ENCODE data around the gene CDK4.
A peak's percentile ranks its signal among the peaks of the same experiment; 100 is the strongest.

The CDK4 gene

DNA sequence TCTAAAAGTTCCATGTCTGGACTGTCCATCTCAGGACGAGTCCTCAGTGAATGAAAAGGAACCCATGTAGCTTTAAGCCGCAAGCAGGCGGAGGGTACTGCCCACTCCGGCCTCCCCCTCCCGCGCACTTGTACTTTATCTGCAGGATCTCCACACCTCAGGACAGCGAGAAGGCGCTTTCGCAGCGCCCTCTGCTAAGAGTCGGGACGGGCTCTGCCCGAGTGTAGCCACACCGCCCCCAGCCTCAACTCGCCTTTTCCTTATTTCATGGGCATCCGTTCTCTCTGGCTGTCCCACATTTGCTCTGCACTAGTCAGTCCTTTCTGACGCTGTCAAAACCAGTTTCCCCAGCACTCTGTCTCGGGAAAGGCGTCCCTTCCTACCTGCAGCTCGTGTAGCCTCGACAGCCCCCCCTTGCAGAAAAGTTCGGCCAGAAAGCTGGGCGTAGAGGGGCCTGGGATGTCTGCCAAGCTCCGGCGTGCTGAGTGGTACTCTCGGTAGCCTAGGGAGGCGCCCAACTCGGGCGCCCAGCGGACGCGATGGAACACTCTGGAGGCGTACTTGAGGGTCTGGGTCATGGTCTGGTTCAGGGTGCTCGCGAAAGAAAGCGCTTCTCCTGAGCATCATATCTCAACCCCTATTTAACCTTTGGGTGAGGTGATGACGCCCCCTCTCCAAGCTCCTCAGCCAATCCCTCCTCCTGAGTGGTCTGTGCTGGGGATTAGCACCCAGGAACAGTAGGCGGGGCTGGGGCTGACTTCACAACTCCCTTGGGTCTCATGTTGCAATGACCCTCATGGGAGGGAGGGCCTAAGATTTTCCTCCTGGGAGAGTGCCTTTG lies 14.6 kb upstream of the CDK4 start, which contains the start of gene CYP27B1:
CYP27B1 (minus strand) TSS at position 615 of the 841 bp plus-strand sequence; CDS start at position 578, 37 bp downstream.
- TF ChIP-seq, protein P1, sequence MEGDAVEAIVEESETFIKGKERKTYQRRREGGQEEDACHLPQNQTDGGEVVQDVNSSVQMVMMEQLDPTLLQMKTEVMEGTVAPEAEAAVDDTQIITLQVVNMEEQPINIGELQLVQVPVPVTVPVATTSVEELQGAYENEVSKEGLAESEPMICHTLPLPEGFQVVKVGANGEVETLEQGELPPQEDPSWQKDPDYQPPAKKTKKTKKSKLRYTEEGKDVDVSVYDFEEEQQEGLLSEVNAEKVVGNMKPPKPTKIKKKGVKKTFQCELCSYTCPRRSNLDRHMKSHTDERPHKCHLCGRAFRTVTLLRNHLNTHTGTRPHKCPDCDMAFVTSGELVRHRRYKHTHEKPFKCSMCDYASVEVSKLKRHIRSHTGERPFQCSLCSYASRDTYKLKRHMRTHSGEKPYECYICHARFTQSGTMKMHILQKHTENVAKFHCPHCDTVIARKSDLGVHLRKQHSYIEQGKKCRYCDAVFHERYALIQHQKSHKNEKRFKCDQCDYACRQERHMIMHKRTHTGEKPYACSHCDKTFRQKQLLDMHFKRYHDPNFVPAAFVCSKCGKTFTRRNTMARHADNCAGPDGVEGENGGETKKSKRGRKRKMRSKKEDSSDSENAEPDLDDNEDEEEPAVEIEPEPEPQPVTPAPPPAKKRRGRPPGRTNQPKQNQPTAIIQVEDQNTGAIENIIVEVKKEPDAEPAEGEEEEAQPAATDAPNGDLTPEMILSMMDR (IDR thresholded peaks at IDR 0.05; ENCODE audit: borderline replicate concordance, insufficient read depth, low read depth, low read length), result no peak
- H3K4me3 ChIP-seq (ENCODE audit: low read depth, low read length), result no peak within 1 kb of the TSS

- TF ChIP-seq, protein P1 (IDR thresholded peaks at IDR 0.05; ENCODE audit: borderline replicate concordance, insufficient read depth, low read depth, low read length), result no peak
- H3K4me3 ChIP-seq (ENCODE audit: low read depth, low read length), result no peak overlapping the region
Measured at GRCh38 chr12:57765698-57766463, 13.8 kb upstream of the CDK4 start.

GRCh38 chr12:57765003-57765697 lies 13.0 kb upstream of the CDK4 start:
- TF ChIP-seq, protein P1 (IDR thresholded peaks at IDR 0.05; ENCODE audit: borderline replicate concordance, insufficient read depth, low read depth, low read length), result peak; percentile 54
- peak overlapping the region; percentile 47 for H3K4me3 ChIP-seq (ENCODE audit: low read depth, low read length)

GRCh38 chr12:57764662-57765002 lies 12.5 kb upstream of the CDK4 start:
- peak overlapping the region; percentile 11 for H3K4me3 ChIP-seq (ENCODE audit: low read depth, low read length)
- TF ChIP-seq, protein P1 (IDR thresholded peaks at IDR 0.05; ENCODE audit: borderline replicate concordance, insufficient read depth, low read depth, low read length), result no peak

DNA sequence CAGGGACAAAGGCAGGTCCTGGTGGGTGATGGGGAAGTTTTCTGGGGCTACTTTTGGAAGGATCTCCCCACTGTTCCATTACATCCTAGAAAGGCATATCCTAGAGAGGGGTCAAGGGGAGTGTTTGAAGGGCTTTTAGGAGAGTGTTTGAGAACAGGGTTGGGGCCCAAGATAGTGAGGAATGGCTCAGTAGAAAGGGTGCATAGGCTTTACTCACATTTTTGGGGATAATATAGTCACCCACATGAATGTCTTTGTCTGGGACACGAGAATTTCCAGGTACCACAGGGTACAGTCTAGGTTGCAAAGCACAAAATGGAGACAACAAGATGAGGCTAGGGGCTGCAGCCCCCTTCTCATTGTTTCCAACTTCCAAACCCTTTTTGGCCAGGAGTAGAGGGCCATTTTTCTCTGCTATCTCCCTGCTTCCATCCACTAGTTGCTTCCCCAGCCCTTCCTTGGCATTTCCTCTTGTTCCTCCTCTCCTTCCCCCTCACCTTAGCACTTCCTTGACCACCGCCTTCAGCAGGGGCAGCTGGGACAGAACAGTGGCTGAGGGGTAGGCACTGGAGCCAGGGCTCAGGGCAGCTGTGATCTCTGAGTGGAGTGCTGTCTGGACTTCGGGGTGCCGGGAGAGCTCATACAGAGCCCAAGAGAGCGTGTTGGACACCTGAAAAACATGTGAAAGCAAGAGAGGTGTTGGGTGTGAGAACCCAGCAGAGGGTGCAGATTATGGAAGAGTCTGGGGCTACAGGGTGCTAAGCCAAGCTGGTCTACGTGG lies 12.0 kb upstream of the CDK4 start:
- TF ChIP-seq, protein P1 (IDR thresholded peaks at IDR 0.05; ENCODE audit: borderline replicate concordance, insufficient read depth, low read depth, low read length), result no peak
- no peak overlapping the region for H3K4me3 ChIP-seq (ENCODE audit: low read depth, low read length)

DNA sequence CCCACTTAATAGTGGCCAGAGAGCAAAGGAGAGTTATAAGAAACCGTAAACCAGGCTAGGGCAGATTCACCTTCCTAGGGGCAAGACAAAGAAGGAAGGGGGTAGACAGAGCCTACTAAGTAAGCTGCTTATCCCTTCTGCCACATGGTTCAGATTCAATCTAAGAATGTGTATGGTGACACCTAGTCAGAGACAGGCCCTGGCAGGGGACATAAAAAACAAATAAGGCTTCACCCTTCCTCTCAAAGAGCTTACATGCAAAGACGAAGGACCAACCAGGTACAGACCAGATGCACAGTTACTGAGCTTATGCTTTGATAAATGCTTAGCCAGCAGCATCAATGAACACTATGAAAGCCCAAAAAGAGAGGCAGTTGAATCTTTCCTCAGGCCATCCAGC lies 10.4 kb upstream of the CDK4 start:
- no peak overlapping the region for H3K4me3 ChIP-seq (ENCODE audit: low read depth, low read length)
- TF ChIP-seq, protein P1 (IDR thresholded peaks at IDR 0.05; ENCODE audit: borderline replicate concordance, insufficient read depth, low read depth, low read length), result no peak

Data from GM12875 (cell line).